GM10266 (cell line): ENCODE data around the gene RHD.

Experiments
- DNase-seq: peaks from one replicate; pipeline ENCODE4 v3.0.0; 2012; ENCODE audit errors: extremely low spot score
- CTCF ChIP-seq: IDR thresholded peaks from 2 replicates; pipeline ENCODE4 v1.5.1; 2012; ENCODE audit warnings: mild to moderate bottlenecking, low read depth; ENCODE audit not compliant: control insufficient read depth, insufficient read depth; ENCODE audit errors: missing control alignments

RHD gene

GRCh38 chr1:25239681-25240541 is 32.4 kb upstream of the RHD start:
- peak; percentile 87 for DNase-seq
- TF ChIP-seq CTCF, result peak; percentile 58

GRCh38 chr1:25243907-25244306 is 28.4 kb upstream of the RHD start:
- DNase-seq, result no peak
- no peak for TF ChIP-seq CTCF

GRCh38 chr1:25245393-25245792 is 26.9 kb upstream of the RHD start:
- no peak for TF ChIP-seq CTCF
- no peak for DNase-seq

GRCh38 chr1:25245809-25246599 is 26.3 kb upstream of the RHD start:
- no peak for DNase-seq
- TF ChIP-seq CTCF, result no peak

GRCh38 chr1:25246600-25247023 is 25.7 kb upstream of the RHD start:
- no peak for DNase-seq
- no peak for TF ChIP-seq CTCF

GRCh38 chr1:25247024-25247828 is 25.1 kb upstream of the RHD start, which contains the start of gene RSRP1:
TSS of gene RSRP1 (minus strand) at chr1:25247454. CDS start at chr1:25246963, 491 bp downstream.
- DNase-seq, result peak; percentile 100
- TF ChIP-seq CTCF, result no peak
